ENCODE data around the gene ZNF385B. TPM values are rescaled to one million over a fixed set of nuclear protein-coding genes. Genes with fewer than 3 reads are reported as not detected.

ZNF385B gene
- total and polyA plus RNA-seq, 9 of the 15 experiments (the other 6 are each of a cell fraction or from before 2014, with no cell fraction given) = 0.50 TPM; not detected in 8

- TF ChIP-seq TCF7 (IDR thresholded peaks at IDR 0.05; ENCODE audit: borderline replicate concordance) = no peak
- TF ChIP-seq BRF2 (IDR thresholded peaks at IDR 0.05; ENCODE audit: borderline replicate concordance, insufficient read depth, insufficient read length) = no peak
- no peak for TF ChIP-seq POLR2G (IDR thresholded peaks at IDR 0.05; ENCODE audit: low read depth, low read length)
- TF ChIP-seq TFAM (CRISPR knock-in tag; conservative IDR thresholded peaks at IDR 0.05) = no peak
- no peak for TF ChIP-seq ZNF282 (CRISPR knock-in tag; IDR thresholded peaks at IDR 0.05)
- TF ChIP-seq FOSL1 (tag; conservative IDR thresholded peaks at IDR 0.05) = no peak
- TF ChIP-seq ZBTB49 (CRISPR knock-in tag; IDR thresholded peaks at IDR 0.05; ENCODE audit: borderline replicate concordance) = no peak
- TF ChIP-seq CBX2 (IDR thresholded peaks at IDR 0.05; ENCODE audit: insufficient read depth, low read length, poor library complexity, severe bottlenecking) = no peak
- TF ChIP-seq HEY1 (CRISPR knock-in tag; IDR thresholded peaks at IDR 0.05; ENCODE audit: borderline replicate concordance) = no peak
- no peak for TF ChIP-seq PHF20 (IDR thresholded peaks at IDR 0.05; ENCODE audit: partially characterized antibody)
- no peak for TF ChIP-seq ZNF197 (CRISPR knock-in tag; IDR thresholded peaks at IDR 0.05; ENCODE audit: low read depth)
- TF ChIP-seq CHD4 (IDR thresholded peaks at IDR 0.05; ENCODE audit: insufficient read depth, insufficient replicate concordance, low read depth, low read length, poor library complexity, severe bottlenecking) = no peak
- no peak for TF ChIP-seq FOXO4 (CRISPR knock-in tag; IDR thresholded peaks at IDR 0.05)
- no peak for TF ChIP-seq MBD1 (CRISPR knock-in tag; IDR thresholded peaks at IDR 0.05)
- Histone ChIP-seq H3K9me1 (ENCODE audit: control insufficient read depth, insufficient read depth, low read length) (no peaks in the 10 kb centered on the region), H3K4me2 (ENCODE audit: insufficient read depth, low read length) (no peak overlapping the region), H3K79me2 (ENCODE audit: control insufficient read depth, insufficient read depth, low read length) (no peaks in the 10 kb centered on the region), H3K27me3 (ENCODE audit: control insufficient read depth in 2 of 2, insufficient read depth in 2 of 2, low read length in 2 of 2) (no peaks in the 10 kb centered on the region), H2AFZ (ENCODE audit: low read depth, low read length) (no peak overlapping the region), H4K20me1 (replicated peaks; ENCODE audit: control insufficient read depth, insufficient read depth, low read length) (no peaks in the 10 kb centered on the region), H3K36me3 (ENCODE audit: control insufficient read depth, insufficient read depth, low read length) (no peaks in the 10 kb centered on the region), H3K4me3 (no peak overlapping the region), H3K9me3 (replicated peaks; ENCODE audit: control insufficient read depth, insufficient read depth, low read depth, low read length) (no peaks in the 10 kb centered on the region), H3K27ac (ENCODE audit: extremely low read depth, low read depth, low read length) (no peak overlapping the region), H3K9ac (ENCODE audit: insufficient read depth in 1 of 2, low read depth in 2 of 2, low read length in 2 of 2) (no peak overlapping the region), H3K4me1 (replicated peaks in 1 of 2; ENCODE audit: control insufficient read depth in 2 of 2, insufficient read depth in 2 of 2, low read length in 2 of 2) (no peaks in the 10 kb centered on the region)
- in situ Hi-C loops (cut with MboI) (no loop called here), intact Hi-C loops (cut with micrococcal nuclease) (no loop called here)
- ATAC-seq (no peak), DNase-seq (ENCODE audit: extremely low read depth in 1 of 4, low spot score in 3 of 4) (no peak), FAIRE-seq (no peak)
- CTCF ChIA-PET (ENCODE audit: low intra/inter-chr PET ratio) = no interaction called here
- POLR2A ChIA-PET = no interaction called here
- 2% methylated on average over 3 of the region's 3 CpGs for WGBS (ENCODE audit: insufficient coverage, low coverage, missing lambda C conversion rate)
- BruUV-seq (replicated peaks) = no TSS peak
These were observed 272.8 kb downstream of the ZNF385B start for GRCh38 chr2:179588486-179589145.
